B cell (primary cell): ENCODE data around the gene BSDC1. TPM values are rescaled to one million over a fixed set of nuclear protein-coding genes. Genes with fewer than 3 reads are reported as not detected.

Experiments used
- ATAC-seq: fragments of 200-7000 bp; cut with Tn5 transposase; one replicate; pipeline ENCODE4 v1.10.0; 2021; ENCODE audit warnings: low read depth, mild to moderate bottlenecking, moderate number of reproducible peaks, moderate library complexity
- CTCF ChIA-PET: fragments of 350-600 bp; sonication (Branson Sonifier 250); formaldehyde crosslinking; loops from one replicate; lab custom pipeline; 2021; ENCODE audit warnings: antibody characterized with exemption, inconsistent platforms; lab: Charles Lee
- POLR2A ChIA-PET: fragments of 350-600 bp; sonication (Branson Sonifier 250); formaldehyde crosslinking; loops from one replicate; lab custom pipeline; 2021; ENCODE audit warnings: antibody characterized with exemption; lab: Charles Lee
- DNase-seq: peaks from one replicate; pipeline ENCODE4 v3.0.0; 2013
- H2AFZ ChIP-seq: 2 replicates; pipeline ENCODE4 v1.6.1; 2012; ENCODE audit warnings: mild to moderate bottlenecking, low read depth, low read length; ENCODE audit not compliant: insufficient read depth, poor library complexity, severe bottlenecking
- H3K27ac ChIP-seq, 2 donors: 1 replicate in 1 of 2; 2 replicates in 1 of 2; pipeline ENCODE4 v1.5.1; 2012 to 2013; ENCODE audit warnings: low read length in 2 of 2, mild to moderate bottlenecking in 2 of 2, moderate library complexity in 1 of 2
- H3K27me3 ChIP-seq, 4 experiments: fragments of 200-600 bp in 1 of 4; sonication (generic) in 1 of 4; replicated peaks in 1 of 4; 1 replicate in 2 of 4; 2 replicates in 2 of 4; pipeline versions ENCODE4 v1.6.1 to v1.7.0; 2013 to 2016; ENCODE audit warnings: low read length in 3 of 4, mild to moderate bottlenecking in 2 of 4, mixed read lengths in 1 of 4, moderate library complexity in 1 of 4; ENCODE audit not compliant: insufficient read depth in 4 of 4, control insufficient read depth in 3 of 4; ENCODE audit errors: control extremely low read depth in 1 of 4
- H3K36me3 ChIP-seq, 2 experiments: replicated peaks in 1 of 2; 1 replicate in 1 of 2; 2 replicates in 1 of 2; pipeline versions ENCODE4 v1.6.1 to v1.7.1; 2013; ENCODE audit warnings: low read length in 1 of 2; ENCODE audit not compliant: insufficient read depth in 2 of 2, control insufficient read depth in 1 of 2; ENCODE audit errors: control extremely low read depth in 1 of 2, extremely low read depth in 1 of 2
- H3K4me1 ChIP-seq, 2 donors: fragments of 200-600 bp in 1 of 2; sonication (generic) in 1 of 2; 1 replicate in 1 of 2; 2 replicates in 1 of 2; pipeline versions ENCODE4 v1.5.1 to v1.6.1; 2013 to 2017; ENCODE audit warnings: low read length in 2 of 2; ENCODE audit not compliant: control insufficient read depth in 2 of 2, insufficient read depth in 2 of 2
- H3K4me2 ChIP-seq: replicated peaks from 2 replicates; pipeline ENCODE3; 2012; ENCODE audit warnings: mild to moderate bottlenecking, low read depth, low read length; ENCODE audit not compliant: poor library complexity, severe bottlenecking
- H3K4me3 ChIP-seq, 5 experiments: fragments of 200-600 bp in 1 of 5; sonication (generic) in 1 of 5; 1 replicate in 3 of 5; 2 replicates in 2 of 5; pipeline versions ENCODE4 v1.5.1 to v1.7.0; 2011 to 2016; ENCODE audit warnings: low read length in 4 of 5, mild to moderate bottlenecking in 4 of 5, low read depth in 2 of 5, control low read depth in 1 of 5, moderate library complexity in 1 of 5; ENCODE audit not compliant: insufficient read depth in 1 of 5; ENCODE audit errors: control extremely low read depth in 1 of 5, extremely low read depth in 1 of 5
- H3K79me2 ChIP-seq: fragments of 200-600 bp; sonication (generic); one replicate; pipeline ENCODE4 v1.6.0; 2016; ENCODE audit warnings: low read length; ENCODE audit not compliant: control insufficient read depth, insufficient read depth
- H3K9ac ChIP-seq: fragments of 200-600 bp; sonication (generic); 2 replicates; pipeline ENCODE4 v1.6.1; 2017; ENCODE audit warnings: mild to moderate bottlenecking, low read length, moderate library complexity
- H3K9me3 ChIP-seq, 3 donors: one replicate each; pipeline versions ENCODE4 v1.6.1 to v1.7.1; 2013; ENCODE audit warnings: low read length in 2 of 3; ENCODE audit not compliant: control insufficient read depth in 2 of 3, insufficient read depth in 1 of 3; ENCODE audit errors: control extremely low read depth in 1 of 3
- H4K20me1 ChIP-seq: 2 replicates; pipeline ENCODE4 v1.6.0; 2012; ENCODE audit warnings: mild to moderate bottlenecking, low read length; ENCODE audit not compliant: insufficient read depth, control insufficient read depth, poor library complexity, severe bottlenecking
- H3K27ac Mint-ChIP-seq: one replicate; pipeline ENCODE4 v1.8.0; 2021; ENCODE audit warnings: mixed read lengths
- H3K27me3 Mint-ChIP-seq: one replicate; pipeline ENCODE4 v1.8.0; 2021; ENCODE audit warnings: mixed read lengths
- H3K4me1 Mint-ChIP-seq: one replicate; pipeline ENCODE4 v1.8.0; 2021; ENCODE audit warnings: mixed read lengths
- H3K4me3 Mint-ChIP-seq: one replicate; pipeline ENCODE4 v1.8.0; 2021; ENCODE audit warnings: mixed read lengths
- H3K9me3 Mint-ChIP-seq: one replicate; pipeline ENCODE4 v1.8.0; 2022; ENCODE audit warnings: mixed read lengths; ENCODE audit not compliant: insufficient read depth
- EZH2 ChIP-seq: IDR thresholded peaks from 2 replicates; pipeline ENCODE4 v1.6.1; 2012; ENCODE audit warnings: borderline replicate concordance, low read depth, mild to moderate bottlenecking, moderate library complexity, low read length; ENCODE audit not compliant: insufficient read depth, poor library complexity, severe bottlenecking
- WGBS: methylation state at CpG from one replicate; pipeline ENCODE4 v1.1.5; 2013; ENCODE audit warnings: missing lambda C conversion rate; ENCODE audit not compliant: insufficient coverage; 5-methylcytosine and 5-hydroxymethylcytosine counted together
- intact Hi-C: fragments of 100-400 bp; cut with micrococcal nuclease; formaldehyde crosslinking; loops from one replicate; pipeline ENCODE4 v1.10.0; 2022
- polyA plus RNA-seq: library from polyadenylated mRNA; depleted of rRNA; stranded (reverse); fragments of >200 nt; gene quantifications from 2 replicates; pipeline ENCODE4 v1.2.3, GENCODE V29; 2012
- total RNA-seq, 2 donors: library from RNA; stranded (reverse); fragments of 120-200 nt in 1 of 2; gene quantifications; 1 replicate in 1 of 2; 2 replicates in 1 of 2; pipeline versions ENCODE4 v1.2.3 to v1.2.4, GENCODE V29; 2013 to 2022
- TF ChIP-seq, protein P1 (sequence below): fragments of 200-600 bp; IDR thresholded peaks from one replicate; pipeline ENCODE4 v1.8.0; 2022; ENCODE audit warnings: antibody characterized with exemption, mild to moderate bottlenecking

BSDC1 gene
- total and polyA plus RNA-seq, 2 donors (not counting 1 experiment from before 2014, with no cell fraction given) = 54.5 to 117 TPM

DNA sequence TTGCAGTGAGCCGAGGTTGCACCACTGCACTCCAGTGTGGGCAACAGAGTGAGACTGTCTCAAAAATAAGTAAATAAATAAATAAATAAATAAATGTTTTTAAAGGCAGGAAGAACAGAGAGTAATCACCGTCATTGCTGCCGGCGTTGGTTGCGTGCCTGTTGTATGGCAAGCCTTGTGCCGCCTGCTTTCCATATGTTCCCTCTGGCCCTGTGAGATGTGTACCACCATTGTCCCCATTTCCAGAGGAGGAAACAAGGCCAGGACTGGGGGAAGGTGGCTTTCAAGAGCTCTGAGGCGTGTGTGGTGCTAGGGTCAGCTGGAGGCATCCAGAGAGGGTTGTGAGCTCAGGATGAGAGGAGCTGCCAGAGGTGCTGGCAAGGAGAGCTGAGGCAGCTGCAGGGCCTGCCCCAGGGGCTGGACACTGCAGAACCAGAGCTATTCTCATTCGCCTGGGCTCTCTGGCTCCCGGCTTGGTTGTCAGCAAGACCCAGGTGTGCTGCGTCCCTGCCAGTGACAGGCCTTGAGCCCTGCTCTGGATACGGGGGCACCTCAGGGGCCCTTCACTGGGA is 53.0 kb downstream of the BSDC1 start:
- no peak overlapping the region for H3K4me3 Mint-ChIP-seq

More for the DNA sequence above, 53.0 kb downstream of the BSDC1 start:
- no peak for TF ChIP-seq EZH2
- TF ChIP-seq, protein P1, sequence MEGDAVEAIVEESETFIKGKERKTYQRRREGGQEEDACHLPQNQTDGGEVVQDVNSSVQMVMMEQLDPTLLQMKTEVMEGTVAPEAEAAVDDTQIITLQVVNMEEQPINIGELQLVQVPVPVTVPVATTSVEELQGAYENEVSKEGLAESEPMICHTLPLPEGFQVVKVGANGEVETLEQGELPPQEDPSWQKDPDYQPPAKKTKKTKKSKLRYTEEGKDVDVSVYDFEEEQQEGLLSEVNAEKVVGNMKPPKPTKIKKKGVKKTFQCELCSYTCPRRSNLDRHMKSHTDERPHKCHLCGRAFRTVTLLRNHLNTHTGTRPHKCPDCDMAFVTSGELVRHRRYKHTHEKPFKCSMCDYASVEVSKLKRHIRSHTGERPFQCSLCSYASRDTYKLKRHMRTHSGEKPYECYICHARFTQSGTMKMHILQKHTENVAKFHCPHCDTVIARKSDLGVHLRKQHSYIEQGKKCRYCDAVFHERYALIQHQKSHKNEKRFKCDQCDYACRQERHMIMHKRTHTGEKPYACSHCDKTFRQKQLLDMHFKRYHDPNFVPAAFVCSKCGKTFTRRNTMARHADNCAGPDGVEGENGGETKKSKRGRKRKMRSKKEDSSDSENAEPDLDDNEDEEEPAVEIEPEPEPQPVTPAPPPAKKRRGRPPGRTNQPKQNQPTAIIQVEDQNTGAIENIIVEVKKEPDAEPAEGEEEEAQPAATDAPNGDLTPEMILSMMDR = no peak
- H4K20me1 ChIP-seq = peaks cover 18% of the 10 kb centered on the region
- peaks cover 11% of the 10 kb centered on the region for H3K79me2 ChIP-seq
- H3K36me3 ChIP-seq = no peaks in the 10 kb centered on the region
- ChIA-PET POLR2A (interaction anchor here (1.1 kb wide), 1 partner anchor 19 kb away, joined by 3 read pairs; no protein-coding TSS in a partner anchor), CTCF (interaction anchor here (1.0 to 2.7 kb wide), 3 partner anchors 9 to 24 kb away, joined by 3 to 8 read pairs (median 4); no protein-coding TSS in a partner anchor)
- H3K4me2 ChIP-seq = no peak overlapping the region
- DNase-seq (no peak), ATAC-seq (no peak)
- H3K9me3 ChIP-seq = no peaks in the 10 kb centered on the region
- no peak overlapping the region for H2AFZ ChIP-seq
- no peaks in the 10 kb centered on the region for H3K27me3 ChIP-seq
- no peak overlapping the region for H3K27ac ChIP-seq
- intact Hi-C loops = no loop called here
- Mint-ChIP-seq H3K9me3 (no peaks in the 10 kb centered on the region), H3K27ac (no peak overlapping the region), H3K27me3 (no peaks in the 10 kb centered on the region), H3K4me1 (peaks cover 41% of the 10 kb centered on the region)
- H3K9ac ChIP-seq = no peak overlapping the region
- H3K4me1 ChIP-seq = peaks cover 39 to 41% of the 10 kb centered on the region in 2 donors
- 98% methylated on average over 10 of the region's 11 CpGs for WGBS
- no peak overlapping the region for H3K4me3 ChIP-seq
